ENCODE results near the gene LILRA2. TPM values are rescaled to one million over a fixed set of nuclear protein-coding genes. Genes with fewer than 3 reads are reported as not detected.

The LILRA2 gene
- total and polyA plus RNA-seq, 2 of the 8 experiments (the other 6 are each of a cell fraction or from before 2014, with no cell fraction given): not detected

DNA sequence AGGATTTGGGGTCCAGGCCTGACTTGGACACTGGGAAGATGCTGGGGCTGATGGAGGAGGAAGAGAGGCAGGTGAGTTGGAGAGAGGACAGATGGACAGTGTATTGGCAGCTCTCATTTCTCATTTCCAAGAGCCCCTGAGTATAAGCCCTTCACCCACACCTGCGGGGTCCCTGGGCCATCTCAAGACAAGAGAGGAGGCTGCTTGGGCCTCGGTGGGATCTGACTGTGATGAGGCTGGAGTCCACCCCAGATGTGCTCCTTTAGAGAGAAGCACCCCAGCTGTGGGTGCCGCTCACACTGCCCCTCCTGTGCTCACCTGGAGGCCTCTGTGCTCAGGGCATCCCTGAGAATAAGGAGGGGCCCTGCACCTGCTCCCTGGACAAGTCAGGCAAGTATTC is 3.7 kb downstream of the LILRA2 start (continued):
- no peak for TF ChIP-seq CTBP2 (IDR thresholded peaks at IDR 0.05; ENCODE audit: borderline replicate concordance, insufficient read depth, insufficient read length, low read length)
- TF ChIP-seq POLR2AphosphoS5 (IDR thresholded peaks at IDR 0.05; ENCODE audit: low read depth, low read length): no peak
- TF ChIP-seq ZNF274 (IDR thresholded peaks at IDR 0.05; ENCODE audit: borderline replicate concordance, extremely low read depth, low read length): no peak
- no peak for TF ChIP-seq NANOG (IDR thresholded peaks at IDR 0.05; ENCODE audit: insufficient read depth, low read depth, low read length, poor library complexity, severe bottlenecking)
- TF ChIP-seq, protein P1, sequence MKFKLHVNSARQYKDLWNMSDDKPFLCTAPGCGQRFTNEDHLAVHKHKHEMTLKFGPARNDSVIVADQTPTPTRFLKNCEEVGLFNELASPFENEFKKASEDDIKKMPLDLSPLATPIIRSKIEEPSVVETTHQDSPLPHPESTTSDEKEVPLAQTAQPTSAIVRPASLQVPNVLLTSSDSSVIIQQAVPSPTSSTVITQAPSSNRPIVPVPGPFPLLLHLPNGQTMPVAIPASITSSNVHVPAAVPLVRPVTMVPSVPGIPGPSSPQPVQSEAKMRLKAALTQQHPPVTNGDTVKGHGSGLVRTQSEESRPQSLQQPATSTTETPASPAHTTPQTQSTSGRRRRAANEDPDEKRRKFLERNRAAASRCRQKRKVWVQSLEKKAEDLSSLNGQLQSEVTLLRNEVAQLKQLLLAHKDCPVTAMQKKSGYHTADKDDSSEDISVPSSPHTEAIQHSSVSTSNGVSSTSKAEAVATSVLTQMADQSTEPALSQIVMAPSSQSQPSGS (IDR thresholded peaks at IDR 0.05; ENCODE audit: low read length): no peak
- TF ChIP-seq, protein P2, sequence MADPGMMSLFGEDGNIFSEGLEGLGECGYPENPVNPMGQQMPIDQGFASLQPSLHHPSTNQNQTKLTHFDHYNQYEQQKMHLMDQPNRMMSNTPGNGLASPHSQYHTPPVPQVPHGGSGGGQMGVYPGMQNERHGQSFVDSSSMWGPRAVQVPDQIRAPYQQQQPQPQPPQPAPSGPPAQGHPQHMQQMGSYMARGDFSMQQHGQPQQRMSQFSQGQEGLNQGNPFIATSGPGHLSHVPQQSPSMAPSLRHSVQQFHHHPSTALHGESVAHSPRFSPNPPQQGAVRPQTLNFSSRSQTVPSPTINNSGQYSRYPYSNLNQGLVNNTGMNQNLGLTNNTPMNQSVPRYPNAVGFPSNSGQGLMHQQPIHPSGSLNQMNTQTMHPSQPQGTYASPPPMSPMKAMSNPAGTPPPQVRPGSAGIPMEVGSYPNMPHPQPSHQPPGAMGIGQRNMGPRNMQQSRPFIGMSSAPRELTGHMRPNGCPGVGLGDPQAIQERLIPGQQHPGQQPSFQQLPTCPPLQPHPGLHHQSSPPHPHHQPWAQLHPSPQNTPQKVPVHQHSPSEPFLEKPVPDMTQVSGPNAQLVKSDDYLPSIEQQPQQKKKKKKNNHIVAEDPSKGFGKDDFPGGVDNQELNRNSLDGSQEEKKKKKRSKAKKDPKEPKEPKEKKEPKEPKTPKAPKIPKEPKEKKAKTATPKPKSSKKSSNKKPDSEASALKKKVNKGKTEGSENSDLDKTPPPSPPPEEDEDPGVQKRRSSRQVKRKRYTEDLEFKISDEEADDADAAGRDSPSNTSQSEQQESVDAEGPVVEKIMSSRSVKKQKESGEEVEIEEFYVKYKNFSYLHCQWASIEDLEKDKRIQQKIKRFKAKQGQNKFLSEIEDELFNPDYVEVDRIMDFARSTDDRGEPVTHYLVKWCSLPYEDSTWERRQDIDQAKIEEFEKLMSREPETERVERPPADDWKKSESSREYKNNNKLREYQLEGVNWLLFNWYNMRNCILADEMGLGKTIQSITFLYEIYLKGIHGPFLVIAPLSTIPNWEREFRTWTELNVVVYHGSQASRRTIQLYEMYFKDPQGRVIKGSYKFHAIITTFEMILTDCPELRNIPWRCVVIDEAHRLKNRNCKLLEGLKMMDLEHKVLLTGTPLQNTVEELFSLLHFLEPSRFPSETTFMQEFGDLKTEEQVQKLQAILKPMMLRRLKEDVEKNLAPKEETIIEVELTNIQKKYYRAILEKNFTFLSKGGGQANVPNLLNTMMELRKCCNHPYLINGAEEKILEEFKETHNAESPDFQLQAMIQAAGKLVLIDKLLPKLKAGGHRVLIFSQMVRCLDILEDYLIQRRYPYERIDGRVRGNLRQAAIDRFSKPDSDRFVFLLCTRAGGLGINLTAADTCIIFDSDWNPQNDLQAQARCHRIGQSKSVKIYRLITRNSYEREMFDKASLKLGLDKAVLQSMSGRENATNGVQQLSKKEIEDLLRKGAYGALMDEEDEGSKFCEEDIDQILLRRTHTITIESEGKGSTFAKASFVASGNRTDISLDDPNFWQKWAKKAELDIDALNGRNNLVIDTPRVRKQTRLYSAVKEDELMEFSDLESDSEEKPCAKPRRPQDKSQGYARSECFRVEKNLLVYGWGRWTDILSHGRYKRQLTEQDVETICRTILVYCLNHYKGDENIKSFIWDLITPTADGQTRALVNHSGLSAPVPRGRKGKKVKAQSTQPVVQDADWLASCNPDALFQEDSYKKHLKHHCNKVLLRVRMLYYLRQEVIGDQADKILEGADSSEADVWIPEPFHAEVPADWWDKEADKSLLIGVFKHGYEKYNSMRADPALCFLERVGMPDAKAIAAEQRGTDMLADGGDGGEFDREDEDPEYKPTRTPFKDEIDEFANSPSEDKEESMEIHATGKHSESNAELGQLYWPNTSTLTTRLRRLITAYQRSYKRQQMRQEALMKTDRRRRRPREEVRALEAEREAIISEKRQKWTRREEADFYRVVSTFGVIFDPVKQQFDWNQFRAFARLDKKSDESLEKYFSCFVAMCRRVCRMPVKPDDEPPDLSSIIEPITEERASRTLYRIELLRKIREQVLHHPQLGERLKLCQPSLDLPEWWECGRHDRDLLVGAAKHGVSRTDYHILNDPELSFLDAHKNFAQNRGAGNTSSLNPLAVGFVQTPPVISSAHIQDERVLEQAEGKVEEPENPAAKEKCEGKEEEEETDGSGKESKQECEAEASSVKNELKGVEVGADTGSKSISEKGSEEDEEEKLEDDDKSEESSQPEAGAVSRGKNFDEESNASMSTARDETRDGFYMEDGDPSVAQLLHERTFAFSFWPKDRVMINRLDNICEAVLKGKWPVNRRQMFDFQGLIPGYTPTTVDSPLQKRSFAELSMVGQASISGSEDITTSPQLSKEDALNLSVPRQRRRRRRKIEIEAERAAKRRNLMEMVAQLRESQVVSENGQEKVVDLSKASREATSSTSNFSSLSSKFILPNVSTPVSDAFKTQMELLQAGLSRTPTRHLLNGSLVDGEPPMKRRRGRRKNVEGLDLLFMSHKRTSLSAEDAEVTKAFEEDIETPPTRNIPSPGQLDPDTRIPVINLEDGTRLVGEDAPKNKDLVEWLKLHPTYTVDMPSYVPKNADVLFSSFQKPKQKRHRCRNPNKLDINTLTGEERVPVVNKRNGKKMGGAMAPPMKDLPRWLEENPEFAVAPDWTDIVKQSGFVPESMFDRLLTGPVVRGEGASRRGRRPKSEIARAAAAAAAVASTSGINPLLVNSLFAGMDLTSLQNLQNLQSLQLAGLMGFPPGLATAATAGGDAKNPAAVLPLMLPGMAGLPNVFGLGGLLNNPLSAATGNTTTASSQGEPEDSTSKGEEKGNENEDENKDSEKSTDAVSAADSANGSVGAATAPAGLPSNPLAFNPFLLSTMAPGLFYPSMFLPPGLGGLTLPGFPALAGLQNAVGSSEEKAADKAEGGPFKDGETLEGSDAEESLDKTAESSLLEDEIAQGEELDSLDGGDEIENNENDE (IDR thresholded peaks at IDR 0.05; ENCODE audit: insufficient replicate concordance, low read length): no peak

Data from H1 (cell line).